Umbilical cord (tissue), 2 donors: ENCODE measurements around the gene PPP1R3G. TPM values are rescaled to one million over a fixed set of nuclear protein-coding genes. Genes with fewer than 3 reads are reported as not detected.
"Not testable (repeated sequence)": the region's sequence is repeated elsewhere in the genome, so short reads cannot be mapped to it uniquely, and the experiment has no call there.

Experiments used
- DNase-seq: peaks from one replicate; pipeline ENCODE4 v3.0.0-alpha.2; 2015; ENCODE audit warnings: low spot score
- total RNA-seq: library from RNA; depleted of rRNA; stranded (reverse); fragments of >200 nt; gene quantifications from one replicate; pipeline ENCODE4 v1.2.3, GENCODE V29; 2014; ENCODE audit warnings: low replicate concordance; ENCODE audit not compliant: insufficient read depth

The PPP1R3G gene
- total RNA-seq = 8.9 TPM

- peak; percentile 74 for DNase-seq
Measured at GRCh38 chr6:5084781-5085647, at the start of gene PPP1R3G. TSS of gene PPP1R3G (plus strand) at chr6:5085341. CDS start at chr6:5085486, 145 bp downstream.

- peak; percentile 68 for DNase-seq
Measured at GRCh38 chr6:5036269-5036668, 48.9 kb upstream of the PPP1R3G start.

GRCh38 chr6:5041955-5042354, 43.2 kb upstream of the PPP1R3G start:
- DNase-seq = no peak

- no peak for DNase-seq
Measured at GRCh38 chr6:5042436-5042835, 42.7 kb upstream of the PPP1R3G start.

GRCh38 chr6:5044866-5045265, 40.3 kb upstream of the PPP1R3G start:
- DNase-seq = no peak

DNA sequence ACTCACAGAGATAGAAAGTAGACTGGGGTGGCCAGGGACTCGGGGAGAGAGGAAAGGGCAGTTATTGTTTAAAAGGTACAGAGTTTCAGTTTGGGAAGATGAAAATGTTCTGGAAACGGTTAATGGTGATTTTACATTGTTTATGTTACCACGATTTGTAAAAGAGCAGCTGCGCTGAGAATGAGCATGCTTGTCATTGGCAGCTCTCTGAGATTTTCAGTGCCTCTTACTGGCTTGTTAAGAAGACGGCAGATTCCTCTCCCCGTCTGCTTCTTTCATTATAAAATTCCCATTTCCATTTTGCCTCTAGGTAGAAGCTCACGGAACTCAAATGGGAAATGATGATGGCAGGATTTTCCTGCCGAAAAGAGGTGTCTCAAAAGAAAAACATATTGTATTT, 39.7 kb upstream of the PPP1R3G start:
- no peak for DNase-seq

DNA sequence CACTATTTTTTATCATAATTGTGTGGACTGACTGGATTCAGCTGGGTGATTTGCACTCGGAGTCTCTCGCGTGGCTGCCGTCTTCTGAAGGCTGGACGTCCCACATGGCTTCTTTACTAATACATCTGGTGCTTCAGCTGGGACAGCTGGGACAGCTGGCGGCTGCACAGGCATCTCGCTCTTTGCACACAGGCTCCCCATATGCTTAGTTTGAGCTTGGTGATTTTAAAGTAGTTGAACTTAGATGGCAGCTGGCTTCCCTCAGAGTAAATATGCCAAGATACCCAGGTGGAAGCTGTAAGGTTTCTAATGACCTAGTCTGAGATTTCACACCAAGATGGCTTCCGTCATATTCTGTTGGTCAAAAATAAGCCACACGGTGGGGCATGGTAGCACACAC, 38.7 kb upstream of the PPP1R3G start:
- no peak for DNase-seq

- no peak for DNase-seq
Measured at GRCh38 chr6:5050009-5050408, 35.1 kb upstream of the PPP1R3G start.

GRCh38 chr6:5051394-5051793, 33.7 kb upstream of the PPP1R3G start:
- DNase-seq = no peak

DNA sequence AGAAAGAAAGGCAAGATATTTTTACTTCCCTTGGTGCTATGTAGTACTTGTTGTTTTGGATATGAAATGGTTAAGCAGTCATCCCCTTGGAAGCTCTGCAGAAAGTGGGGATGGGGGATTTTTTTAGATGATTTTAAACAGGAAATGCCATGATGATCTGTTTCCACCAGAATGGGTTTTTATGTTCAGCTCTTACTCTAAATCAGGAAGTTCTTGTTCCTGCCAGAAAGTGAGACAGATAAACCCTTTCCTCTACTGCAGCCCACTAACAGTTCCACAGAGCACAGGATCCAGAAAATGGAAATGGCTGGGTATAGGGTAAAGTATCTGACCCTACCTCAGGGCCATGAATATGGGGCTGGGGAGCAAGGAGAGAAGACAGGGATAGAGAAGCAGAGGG, 32.1 kb upstream of the PPP1R3G start:
- DNase-seq = peak; percentile 34

DNA sequence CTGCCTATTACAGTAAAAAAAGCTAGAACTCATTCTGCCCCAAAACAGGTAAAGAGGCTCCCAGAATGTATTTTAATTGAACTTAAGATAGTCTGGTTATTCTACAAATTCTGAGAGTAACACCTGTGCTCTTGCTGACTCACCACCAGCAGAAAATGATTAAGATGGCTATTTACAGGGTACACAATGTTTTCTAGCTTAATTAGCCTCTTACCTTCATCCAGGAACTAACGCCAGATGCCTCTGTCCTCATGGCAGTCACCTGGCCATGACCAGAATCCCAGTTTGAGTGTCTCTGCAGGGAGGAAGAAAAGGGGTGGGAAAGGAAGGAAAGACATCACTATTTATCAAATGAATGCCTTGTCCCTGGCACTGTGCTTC, 31.3 kb upstream of the PPP1R3G start:
- no peak for DNase-seq

DNA sequence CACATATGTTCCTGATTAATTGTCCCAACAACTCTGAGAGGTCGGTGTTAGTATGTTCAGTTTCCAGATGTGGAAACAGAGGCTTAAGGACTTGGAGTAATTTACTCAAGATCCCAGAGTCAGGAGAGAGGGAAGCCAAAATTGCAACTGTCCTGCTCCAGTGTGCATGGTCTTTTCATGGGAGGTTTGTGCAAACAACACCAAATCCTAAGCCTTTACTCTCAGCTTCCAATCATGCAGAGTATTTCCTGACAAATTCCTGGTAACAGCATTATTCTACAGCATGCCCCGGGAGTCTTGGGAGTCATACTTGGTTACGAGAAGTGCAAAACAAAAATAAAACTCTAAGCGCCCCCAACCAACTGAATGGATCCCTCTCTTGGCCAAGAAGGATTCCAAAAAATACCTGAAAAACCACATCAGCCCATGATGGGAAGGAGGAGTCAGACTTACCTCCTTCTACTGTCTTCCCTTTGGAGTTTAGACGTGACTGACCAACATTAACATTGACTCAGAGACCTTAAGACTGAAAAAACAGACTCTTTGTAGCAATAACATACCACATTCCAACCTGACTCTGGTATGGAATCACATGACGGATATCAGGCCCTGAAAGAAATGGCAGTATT, 30.8 kb upstream of the PPP1R3G start:
- peak; percentile 33 for DNase-seq

- DNase-seq = no peak
Measured at GRCh38 chr6:5055118-5055517, 30.0 kb upstream of the PPP1R3G start.

GRCh38 chr6:5058254-5058653, 26.9 kb upstream of the PPP1R3G start:
- DNase-seq = no peak

DNA sequence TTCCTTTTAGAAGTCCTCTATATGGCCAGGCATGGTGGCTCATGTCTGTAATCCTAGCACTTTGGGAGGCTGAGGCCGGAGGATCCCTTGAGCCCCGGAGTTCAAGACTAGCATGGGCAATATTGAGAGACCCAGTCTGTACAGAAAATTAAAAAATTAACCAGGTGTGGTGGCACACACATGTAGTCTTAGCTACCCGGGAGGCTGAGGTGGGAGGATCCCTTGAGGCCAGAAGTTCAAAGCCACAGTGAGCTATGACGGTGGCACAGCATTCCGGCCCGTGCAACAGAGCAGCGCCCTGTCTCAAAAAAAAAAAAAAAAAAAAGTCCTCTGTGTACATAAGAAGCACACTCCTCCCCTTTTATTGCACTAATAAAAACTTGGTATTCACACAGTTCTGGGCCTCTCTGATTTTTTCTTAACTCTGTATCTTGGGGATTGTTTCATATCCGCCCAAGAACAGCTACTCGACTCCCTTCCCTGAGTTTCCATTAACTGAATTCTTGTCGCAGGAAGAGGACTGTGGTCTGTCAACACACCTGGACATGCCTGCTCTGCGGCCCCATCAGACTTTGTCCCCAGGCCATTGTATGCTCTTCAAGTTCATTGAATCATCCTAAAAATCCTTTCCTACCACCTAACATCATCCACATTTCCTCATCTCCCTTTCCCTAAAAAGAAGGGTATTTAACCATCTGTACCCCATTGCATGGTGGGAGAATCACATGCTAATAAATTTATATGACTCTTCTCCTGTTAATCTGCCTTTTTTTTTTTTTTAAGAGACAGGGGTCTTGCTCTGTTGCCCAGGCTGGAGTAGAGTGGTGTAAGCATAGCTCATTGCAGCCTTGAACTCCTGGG, 25.9 kb upstream of the PPP1R3G start:
- no peak for DNase-seq

DNA sequence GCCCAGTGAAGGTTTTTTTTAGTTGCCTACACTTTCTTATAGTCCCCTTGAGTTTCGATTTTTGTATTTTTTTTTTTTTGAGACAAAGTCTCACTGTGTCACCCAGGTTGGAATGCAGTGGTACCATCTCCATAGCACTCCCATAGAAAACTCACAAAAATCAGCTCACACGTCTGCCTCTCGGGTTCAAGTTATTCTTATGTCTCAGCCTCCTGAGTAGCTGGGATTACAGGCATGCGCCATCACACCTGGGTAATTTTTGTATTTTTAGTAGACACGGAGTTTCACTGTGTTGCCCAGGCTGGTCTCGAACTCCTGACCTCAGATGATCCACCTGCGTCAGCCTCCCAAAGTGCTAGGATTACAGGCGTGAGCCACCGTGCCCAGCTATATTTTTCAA, 24.7 kb upstream of the PPP1R3G start:
- DNase-seq = not testable (repeated sequence)

GRCh38 chr6:5061152-5061551, 24.0 kb upstream of the PPP1R3G start:
- DNase-seq = no peak

DNA sequence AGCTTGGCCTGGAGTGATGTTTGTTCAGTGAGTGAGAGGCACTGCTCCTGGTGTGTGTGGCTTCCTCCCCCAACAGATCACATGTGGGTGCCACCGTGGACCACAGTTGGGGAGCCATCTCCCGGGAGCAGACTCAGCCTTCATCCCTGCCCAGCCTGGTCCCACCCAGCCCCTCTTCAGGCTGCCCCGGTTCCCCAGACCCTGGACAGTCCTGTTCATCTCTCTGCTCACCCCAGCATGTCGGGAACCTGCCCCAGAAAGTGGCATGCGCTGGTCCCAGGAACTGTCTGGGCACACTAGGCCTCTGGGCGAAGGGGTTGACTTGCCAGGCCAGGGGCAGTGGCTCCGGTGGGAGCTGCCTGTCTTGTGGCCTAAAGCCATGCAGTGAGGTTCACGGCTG, 21.5 kb upstream of the PPP1R3G start:
- no peak for DNase-seq

DNA sequence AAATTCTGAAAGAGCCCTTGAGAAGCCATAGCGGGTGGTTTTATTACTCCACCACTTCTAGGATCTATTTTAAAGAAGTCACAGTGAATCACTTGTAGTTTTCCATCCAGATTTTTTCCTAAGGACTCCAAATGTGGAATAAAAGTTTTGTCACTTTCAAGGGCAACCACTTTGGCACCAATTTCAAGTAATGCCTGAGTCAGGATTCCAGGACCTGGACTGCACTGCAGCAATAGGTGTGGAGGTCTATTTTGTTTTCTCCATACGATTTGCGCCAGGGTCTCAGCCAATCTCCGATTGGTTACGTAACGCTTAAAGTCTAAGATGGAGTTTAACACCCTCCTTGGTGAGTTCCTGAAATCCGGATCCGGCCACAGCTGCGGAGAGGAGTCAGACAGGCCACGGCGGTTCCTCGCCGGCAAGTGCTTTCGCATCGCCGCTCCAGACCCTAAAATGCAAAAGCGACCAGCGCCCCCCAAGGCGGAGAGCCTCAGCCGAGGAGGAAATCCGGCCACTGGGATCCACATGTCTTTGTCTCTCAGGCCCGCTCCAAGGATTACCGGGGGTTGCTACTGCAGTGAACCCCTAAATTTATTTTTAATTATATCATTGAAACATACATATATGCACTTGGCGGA, 18.6 kb upstream of the PPP1R3G start:
- DNase-seq = no peak

- DNase-seq = no peak
Measured at GRCh38 chr6:5067305-5067704, 17.8 kb upstream of the PPP1R3G start.

DNA sequence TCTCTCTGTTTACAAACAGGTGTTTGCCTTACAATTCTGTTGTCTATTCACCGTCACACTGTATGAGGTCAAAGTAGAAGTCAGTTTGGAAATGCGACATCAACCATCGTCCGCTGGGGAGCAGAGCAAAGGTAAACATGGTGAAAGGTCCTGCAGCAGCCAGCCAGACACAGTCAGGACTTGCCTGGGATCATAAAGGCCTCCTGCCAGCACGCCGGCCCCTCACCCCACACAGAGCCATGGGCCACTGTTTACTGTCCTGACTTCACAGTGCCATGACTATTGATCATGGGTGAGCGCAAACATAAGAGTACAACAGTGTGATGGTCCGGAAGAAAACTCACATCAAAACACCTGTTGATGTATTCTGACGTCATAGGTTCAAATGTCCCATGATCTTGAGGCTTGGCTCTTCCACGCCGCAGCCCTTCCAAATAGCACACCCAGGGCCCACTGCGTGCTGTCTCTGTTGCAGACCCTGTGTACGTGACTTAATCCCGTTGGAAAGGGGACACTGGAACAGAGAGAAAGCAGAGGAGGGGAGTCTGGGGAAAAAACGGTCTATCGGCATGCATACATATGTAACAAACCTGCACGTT, 16.9 kb upstream of the PPP1R3G start:
- no peak for DNase-seq
